ENCODE results near the gene NFE2L2.

DNA sequence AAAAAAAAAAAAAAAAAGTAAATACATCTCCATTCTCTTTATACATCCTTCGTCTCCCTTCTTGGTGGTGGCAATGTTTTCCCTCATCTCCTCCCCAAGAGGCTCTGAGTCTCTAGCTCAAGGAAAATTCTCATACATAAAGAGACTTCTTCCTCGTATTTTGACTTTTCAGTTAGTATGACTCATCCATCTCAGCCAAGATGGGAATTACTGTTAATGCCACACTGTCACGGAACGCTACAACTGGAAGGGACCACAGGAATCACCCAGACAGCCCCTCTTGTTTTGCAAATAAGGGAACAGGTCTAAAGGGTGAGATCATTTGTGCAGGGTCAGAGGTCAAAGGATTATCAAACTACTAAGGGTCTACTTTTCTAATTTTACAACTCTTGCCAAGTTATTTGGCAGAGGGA, 19.5 kb downstream of the NFE2L2 start:
- TF ChIP-seq HDGF (IDR thresholded peaks at IDR 0.05; ENCODE audit: borderline replicate concordance) = no peak
- no peak for TF ChIP-seq BHLHE40 (IDR thresholded peaks at IDR 0.05; ENCODE audit: borderline replicate concordance)
- TF ChIP-seq FOXM1 (IDR thresholded peaks at IDR 0.05; ENCODE audit: borderline replicate concordance) = no peak
- TF ChIP-seq L3MBTL2 (conservative IDR thresholded peaks at IDR 0.05) = no peak

Measured in HEK293T (cell line).